Measurements from ENCODE around the gene ATL3.

- no peak for TF ChIP-seq CTCF (IDR thresholded peaks at IDR 0.05; ENCODE audit: borderline replicate concordance, extremely low read depth, low read length, poor library complexity, severe bottlenecking)
- no peak for TF ChIP-seq EZH2 (IDR thresholded peaks at IDR 0.05; ENCODE audit: borderline replicate concordance, low read depth, low read length, severe bottlenecking)
Measured at GRCh38 chr11:63686926-63687325, 15.8 kb upstream of the ATL3 start.
